ENCODE results near the gene SRY.

Gene SRY

GRCh38 chrY:2797991-2798390 is 10.5 kb upstream of the SRY start:
- POLR2A ChIA-PET: no interaction called here
- CTCF ChIA-PET: interaction anchor here (1.2 kb wide), 1 partner anchor 23 kb away, joined by 3 read pairs; no protein-coding TSS in a partner anchor
- H3K4me3 ChIP-seq (ENCODE audit: low read depth, low read length): no peak overlapping the region
- no peak for TF ChIP-seq CTCF (IDR thresholded peaks at IDR 0.05; ENCODE audit: insufficient read depth, low read length, missing control alignments)
- no peak for DNase-seq (ENCODE audit: low read depth, low spot score)

- no peak for TF ChIP-seq CTCF (IDR thresholded peaks at IDR 0.05; ENCODE audit: insufficient read depth, low read length, missing control alignments)
- ChIA-PET CTCF (no interaction called here), POLR2A (no interaction called here)
- H3K4me3 ChIP-seq (ENCODE audit: low read depth, low read length): no peak overlapping the region
- no peak for DNase-seq (ENCODE audit: low read depth, low spot score)
Observed at GRCh38 chrY:2796977-2797523, 9.6 kb upstream of the SRY start.

GRCh38 chrY:2789756-2790155 is 2.3 kb upstream of the SRY start:
- ChIA-PET POLR2A (no interaction called here), CTCF (no interaction called here)
- TF ChIP-seq CTCF (IDR thresholded peaks at IDR 0.05; ENCODE audit: insufficient read depth, low read length, missing control alignments): no peak
- no peak overlapping the region for H3K4me3 ChIP-seq (ENCODE audit: low read depth, low read length)
- no peak for DNase-seq (ENCODE audit: low read depth, low spot score)

GRCh38 chrY:2786876-2787512 is 488 bp downstream of the SRY start:
- CTCF ChIA-PET: interaction anchor here (1.1 kb wide), 1 partner anchor 14 kb away, joined by 3 read pairs; no protein-coding TSS in a partner anchor
- H3K4me3 ChIP-seq (ENCODE audit: low read depth, low read length): peak overlapping the region; percentile 34
- no peak for TF ChIP-seq CTCF (IDR thresholded peaks at IDR 0.05; ENCODE audit: insufficient read depth, low read length, missing control alignments)
- POLR2A ChIA-PET: no interaction called here
- no peak for DNase-seq (ENCODE audit: low read depth, low spot score)

Measured in AG04449 (cell line).